ENCODE data around the gene PSMD2. TPM values are rescaled to one million over a fixed set of nuclear protein-coding genes. Genes with fewer than 3 reads are reported as not detected.

Gene PSMD2
- total RNA-seq, 1 experiment from 2014 or later, result 344 TPM

DNA sequence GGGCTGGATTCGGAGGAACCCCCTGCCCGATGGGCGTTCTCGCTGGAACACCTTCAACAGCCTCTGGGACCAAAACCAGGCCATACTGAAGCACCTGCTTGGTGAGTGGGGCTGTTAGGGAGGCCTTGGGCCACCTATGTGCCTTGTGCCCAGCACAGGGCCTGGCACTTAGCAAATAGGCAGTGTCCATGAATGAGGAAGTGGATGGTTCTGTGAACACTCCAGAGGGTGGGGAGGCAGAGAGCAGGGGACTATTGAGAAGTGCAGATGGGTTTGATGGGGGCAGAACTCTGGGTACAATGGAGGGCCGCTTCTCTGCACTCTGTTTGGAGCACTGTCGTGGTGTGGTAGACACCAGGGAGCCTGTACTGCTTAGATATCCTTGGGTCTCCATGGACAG lies 21.7 kb upstream of the PSMD2 start:
- Histone ChIP-seq H2AFZ (ENCODE audit: low read length) (no peak overlapping the region), H4K8ac (replicated peaks; ENCODE audit: insufficient read length, low read depth, low read length) (no peak overlapping the region), H2BK20ac (ENCODE audit: low read depth, low read length, poor library complexity, severe bottlenecking) (no peak overlapping the region), H3K18ac (ENCODE audit: insufficient read length, low read depth, low read length) (no peak overlapping the region), H2BK15ac (ENCODE audit: low read depth, low read length) (no peak overlapping the region), H3K23me2 (ENCODE audit: insufficient read length, low read depth, low read length, poor library complexity, severe bottlenecking) (peaks cover 2% of the 10 kb centered on the region), H2BK120ac (ENCODE audit: low read depth, low read length, poor library complexity, severe bottlenecking) (no peak overlapping the region), H2BK5ac (ENCODE audit: insufficient read length, low read length) (no peak overlapping the region), H3K9me3 (ENCODE audit: control insufficient read depth, low read depth, low read length) (no peaks in the 10 kb centered on the region), H3K14ac (ENCODE audit: insufficient read depth, low read length) (no peak overlapping the region), H3K9ac (ENCODE audit: extremely low read depth, insufficient read length, low read length) (no peak overlapping the region), H3K23ac (ENCODE audit: insufficient read length, low read depth, low read length) (no peak overlapping the region), H3K4ac (ENCODE audit: low read depth, low read length) (no peak overlapping the region), H3K79me2 (ENCODE audit: insufficient read depth, low read length) (no peaks in the 10 kb centered on the region), H4K91ac (ENCODE audit: insufficient read length, low read depth, low read length) (no peak overlapping the region), H3K27ac (ENCODE audit: insufficient read length, low read depth, low read length) (no peak overlapping the region), H3K27me3 (ENCODE audit: insufficient read depth, low read length) (peaks cover 8% of the 10 kb centered on the region; the same call in 1 of the 2 replicates), H4K5ac (ENCODE audit: insufficient read length, low read depth, low read length) (no peak overlapping the region), H2AK5ac (ENCODE audit: insufficient read length, low read length) (no peak overlapping the region), H3K4me2 (ENCODE audit: insufficient read depth, insufficient read length, low read length) (no peak overlapping the region), H2BK12ac (ENCODE audit: insufficient read length, low read depth, low read length) (no peak overlapping the region), H3K4me1 (ENCODE audit: insufficient read depth, low read length) (no peaks in the 10 kb centered on the region), H3T11ph (ENCODE audit: low read length) (no peak overlapping the region), H4K20me1 (ENCODE audit: control insufficient read depth, insufficient read depth, insufficient read length) (no peaks in the 10 kb centered on the region), H3K79me1 (ENCODE audit: insufficient read depth, low read depth, low read length, poor library complexity, severe bottlenecking) (no peaks in the 10 kb centered on the region), H3K56ac (ENCODE audit: insufficient read length, low read depth, low read length) (no peak overlapping the region)
- Mint-ChIP-seq H3K27ac (no peak overlapping the region), H3K4me3 (no peak overlapping the region), H3K9me3 (no peaks in the 10 kb centered on the region), H3K4me1 (peaks cover 0 to 6% of the 10 kb centered on the region in 2 experiments; a peak in 2 of 4 replicates), H3K27me3 (ENCODE audit: low read depth) (peaks cover 17% of the 10 kb centered on the region), H3K36me3 (ENCODE audit: insufficient read depth in 1 of 3, low read depth in 3 of 3) (no peaks in the 10 kb centered on the region; a peak in 2 of 7 replicates)
- TF ChIP-seq, protein P1, sequence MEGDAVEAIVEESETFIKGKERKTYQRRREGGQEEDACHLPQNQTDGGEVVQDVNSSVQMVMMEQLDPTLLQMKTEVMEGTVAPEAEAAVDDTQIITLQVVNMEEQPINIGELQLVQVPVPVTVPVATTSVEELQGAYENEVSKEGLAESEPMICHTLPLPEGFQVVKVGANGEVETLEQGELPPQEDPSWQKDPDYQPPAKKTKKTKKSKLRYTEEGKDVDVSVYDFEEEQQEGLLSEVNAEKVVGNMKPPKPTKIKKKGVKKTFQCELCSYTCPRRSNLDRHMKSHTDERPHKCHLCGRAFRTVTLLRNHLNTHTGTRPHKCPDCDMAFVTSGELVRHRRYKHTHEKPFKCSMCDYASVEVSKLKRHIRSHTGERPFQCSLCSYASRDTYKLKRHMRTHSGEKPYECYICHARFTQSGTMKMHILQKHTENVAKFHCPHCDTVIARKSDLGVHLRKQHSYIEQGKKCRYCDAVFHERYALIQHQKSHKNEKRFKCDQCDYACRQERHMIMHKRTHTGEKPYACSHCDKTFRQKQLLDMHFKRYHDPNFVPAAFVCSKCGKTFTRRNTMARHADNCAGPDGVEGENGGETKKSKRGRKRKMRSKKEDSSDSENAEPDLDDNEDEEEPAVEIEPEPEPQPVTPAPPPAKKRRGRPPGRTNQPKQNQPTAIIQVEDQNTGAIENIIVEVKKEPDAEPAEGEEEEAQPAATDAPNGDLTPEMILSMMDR (conservative IDR thresholded peaks at IDR 0.05), result no peak
- DNase-seq, result no peak
- no CpG with 5 or more reads among the region's 6 CpGs for WGBS (ENCODE audit: extremely low coverage, insufficient read length, low lambda C conversion rate)
